ENCODE data around the gene KRT38. TPM values are rescaled to one million over a fixed set of nuclear protein-coding genes. Genes with fewer than 3 reads are reported as not detected.
"Not testable (repeated sequence)": the region's sequence is repeated elsewhere in the genome, so short reads cannot be mapped to it uniquely, and the experiment has no call there.

The KRT38 gene
- total RNA-seq, 2 donors from 2014 or later: not detected

DNA sequence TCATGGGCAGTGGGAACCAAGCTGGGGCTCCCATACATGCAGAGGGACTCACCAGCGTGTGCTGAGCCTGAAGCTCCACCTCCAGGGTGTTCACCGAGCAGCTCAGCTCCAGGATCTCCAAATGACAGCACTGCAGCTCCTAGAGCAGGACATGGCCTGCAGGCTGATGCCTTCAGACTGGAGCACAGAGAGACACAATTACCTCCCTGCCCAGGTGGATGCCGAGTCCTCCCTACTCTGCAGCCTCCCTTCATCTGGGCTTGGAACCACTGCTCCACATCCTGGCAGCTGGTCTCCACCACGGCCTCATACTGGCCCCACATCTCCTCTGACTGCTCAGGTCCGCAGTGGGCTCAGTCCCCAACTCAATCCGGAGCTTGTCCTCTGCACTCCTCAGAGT lies 8.2 kb upstream of the KRT38 start:
- Mint-ChIP-seq H3K4me1 (ENCODE audit: low read depth in 2 of 2) (no peaks in the 10 kb centered on the region), H3K9me3 (no peaks in the 10 kb centered on the region), H3K27me3 (peaks cover 32 to 39% of the 10 kb centered on the region in 2 donors), H3K27ac (no peak overlapping the region), H3K4me3 (no peak overlapping the region), H3K36me3 (no peaks in the 10 kb centered on the region)
- ATAC-seq: no peak
- no peak for DNase-seq (ENCODE audit: low spot score)

GRCh38 chr17:41448506-41448905 lies 7.7 kb upstream of the KRT38 start:
- no peaks in the 10 kb centered on the region for H3K4me1 Mint-ChIP-seq (ENCODE audit: low read depth in 2 of 2)
- H3K27me3 Mint-ChIP-seq: peaks cover 31 to 38% of the 10 kb centered on the region in 2 donors
- no peak overlapping the region for H3K4me3 Mint-ChIP-seq
- DNase-seq (ENCODE audit: low spot score) (no peak), ATAC-seq (no peak)
- H3K9me3 Mint-ChIP-seq: no peaks in the 10 kb centered on the region
- no peaks in the 10 kb centered on the region for H3K36me3 Mint-ChIP-seq
- no peak overlapping the region for H3K27ac Mint-ChIP-seq

- Mint-ChIP-seq H3K9me3 (no peaks in the 10 kb centered on the region), H3K36me3 (no peaks in the 10 kb centered on the region), H3K4me3 (no peak overlapping the region), H3K27ac (no peak overlapping the region), H3K27me3 (peaks cover 35 to 43% of the 10 kb centered on the region in 2 donors), H3K4me1 (ENCODE audit: low read depth in 2 of 2) (no peaks in the 10 kb centered on the region)
- ATAC-seq: no peak
- no peak for DNase-seq (ENCODE audit: low spot score)
These were observed 6.0 kb upstream of the KRT38 start for GRCh38 chr17:41446806-41447205.

DNA sequence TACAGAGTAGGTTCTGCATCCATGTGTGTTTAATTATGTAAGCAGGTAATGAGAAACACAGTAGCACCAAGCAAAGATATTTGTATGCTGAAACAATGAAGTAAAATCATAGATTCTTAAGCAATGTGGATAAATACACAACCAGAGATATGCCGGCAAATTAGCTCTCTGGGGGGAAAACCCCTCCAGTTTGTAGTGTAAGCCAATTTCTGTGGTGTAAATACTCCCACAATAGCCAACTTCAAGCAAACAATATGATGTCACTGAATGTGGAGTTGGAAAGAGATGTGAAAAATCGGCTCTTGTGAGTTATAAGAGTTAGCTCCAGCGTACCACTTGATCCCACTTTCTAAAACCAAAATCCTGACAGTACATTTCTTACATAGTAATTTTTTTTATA lies 3.9 kb upstream of the KRT38 start:
- Mint-ChIP-seq H3K27me3 (peaks cover 22 to 33% of the 10 kb centered on the region in 2 donors), H3K36me3 (no peaks in the 10 kb centered on the region), H3K4me3 (no peak overlapping the region), H3K4me1 (ENCODE audit: low read depth in 2 of 2) (no peaks in the 10 kb centered on the region), H3K9me3 (no peaks in the 10 kb centered on the region), H3K27ac (no peak overlapping the region)
- no peak for ATAC-seq
- no peak for DNase-seq (ENCODE audit: low spot score)

DNA sequence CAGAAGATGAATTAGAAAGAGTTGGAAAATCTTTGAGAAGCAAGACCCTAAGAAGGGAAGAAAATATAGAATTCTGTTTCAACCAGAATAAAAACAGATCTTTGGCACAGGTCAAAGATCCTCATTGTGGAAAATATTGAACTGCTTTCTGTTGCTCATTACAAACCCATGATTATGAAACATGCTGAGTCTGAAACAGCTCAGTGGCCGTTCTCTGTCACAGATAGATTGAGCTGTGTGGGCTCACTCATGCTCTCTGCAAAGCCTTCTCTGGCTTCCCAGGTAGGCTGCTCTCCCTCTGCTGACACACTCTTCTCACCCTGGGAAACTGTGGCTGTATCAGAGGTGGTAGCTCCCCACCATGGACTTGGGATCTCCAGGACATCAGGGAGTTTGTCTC lies 3.4 kb upstream of the KRT38 start:
- H3K4me1 Mint-ChIP-seq (ENCODE audit: low read depth in 2 of 2): no peaks in the 10 kb centered on the region
- H3K36me3 Mint-ChIP-seq: no peaks in the 10 kb centered on the region
- peaks cover 22 to 31% of the 10 kb centered on the region in 2 donors for H3K27me3 Mint-ChIP-seq
- no peaks in the 10 kb centered on the region for H3K9me3 Mint-ChIP-seq
- no peak overlapping the region for H3K4me3 Mint-ChIP-seq
- no peak overlapping the region for H3K27ac Mint-ChIP-seq
- no peak for ATAC-seq
- DNase-seq (ENCODE audit: low spot score): no peak

DNA sequence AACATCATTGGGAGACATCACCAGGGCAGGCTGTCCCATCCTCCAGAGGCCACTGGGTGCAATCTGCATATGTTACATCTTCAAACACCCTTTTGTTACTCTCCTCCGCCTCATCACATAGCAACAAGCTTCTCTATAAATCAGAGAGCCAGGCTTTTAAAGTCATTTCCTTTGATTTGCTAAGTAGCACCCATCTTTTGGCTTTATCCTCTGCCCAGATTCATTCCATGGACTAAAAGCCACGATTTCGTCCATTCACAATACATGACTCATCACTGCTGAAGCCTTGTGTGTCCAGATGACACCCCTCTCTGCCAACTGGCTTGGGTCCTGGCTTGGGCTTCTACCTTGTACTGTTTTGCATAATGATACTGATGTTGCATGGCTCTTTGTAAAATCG lies 2.0 kb upstream of the KRT38 start:
- Mint-ChIP-seq H3K9me3 (no peaks in the 10 kb centered on the region), H3K4me3 (no peak overlapping the region), H3K36me3 (no peaks in the 10 kb centered on the region), H3K27ac (no peak overlapping the region), H3K4me1 (ENCODE audit: low read depth in 2 of 2) (no peaks in the 10 kb centered on the region), H3K27me3 (peaks cover 22 to 28% of the 10 kb centered on the region in 2 donors)
- DNase-seq (ENCODE audit: low spot score) (no peak), ATAC-seq (no peak)

GRCh38 chr17:41439375-41439774 lies 1.4 kb downstream of the KRT38 start:
- Mint-ChIP-seq H3K9me3 (no peaks in the 10 kb centered on the region), H3K36me3 (no peaks in the 10 kb centered on the region), H3K4me3 (no peak overlapping the region), H3K27me3 (peaks cover 14 to 30% of the 10 kb centered on the region in 2 donors), H3K4me1 (ENCODE audit: low read depth in 2 of 2) (no peaks in the 10 kb centered on the region), H3K27ac (no peak overlapping the region)
- no peak for DNase-seq (ENCODE audit: low spot score)
- ATAC-seq: no peak

GRCh38 chr17:41437769-41438168 lies 3.0 kb downstream of the KRT38 start:
- no peak overlapping the region for H3K4me3 Mint-ChIP-seq
- H3K27ac Mint-ChIP-seq: no peak overlapping the region
- H3K4me1 Mint-ChIP-seq (ENCODE audit: low read depth in 2 of 2): no peaks in the 10 kb centered on the region
- H3K9me3 Mint-ChIP-seq: no peaks in the 10 kb centered on the region
- H3K27me3 Mint-ChIP-seq: peaks cover 0 to 23% of the 10 kb centered on the region in 2 donors
- DNase-seq (ENCODE audit: low spot score) (no peak), ATAC-seq (no peak)
- H3K36me3 Mint-ChIP-seq: no peaks in the 10 kb centered on the region

DNA sequence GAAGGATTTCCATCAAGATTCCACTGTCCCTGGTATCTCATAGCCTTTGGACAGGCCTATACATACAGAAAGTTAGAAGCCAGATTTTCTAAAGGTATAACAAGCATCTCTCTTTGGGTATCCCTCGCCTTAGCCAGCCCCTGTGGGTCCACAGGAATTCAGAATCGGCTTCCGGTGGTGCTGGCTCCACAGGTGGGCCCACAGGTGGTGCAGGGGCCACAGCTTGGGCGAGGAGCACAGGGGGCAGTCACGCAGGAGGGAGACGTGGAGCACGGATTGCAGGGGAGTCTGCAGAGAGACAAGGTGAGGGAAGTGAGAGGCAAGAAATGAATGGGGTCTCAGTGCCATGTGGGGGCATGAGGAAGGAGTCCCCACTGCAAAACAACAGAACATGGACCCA lies 3.5 kb downstream of the KRT38 start:
- peaks cover 0 to 22% of the 10 kb centered on the region in 2 donors for H3K27me3 Mint-ChIP-seq
- no peaks in the 10 kb centered on the region for H3K36me3 Mint-ChIP-seq
- no peaks in the 10 kb centered on the region for H3K4me1 Mint-ChIP-seq (ENCODE audit: low read depth in 2 of 2)
- ATAC-seq (peak in 1 of 2 donors; percentile 28), DNase-seq (ENCODE audit: low spot score) (no peak)
- H3K9me3 Mint-ChIP-seq: no peaks in the 10 kb centered on the region
- no peak overlapping the region for H3K4me3 Mint-ChIP-seq
- no peak overlapping the region for H3K27ac Mint-ChIP-seq

DNA sequence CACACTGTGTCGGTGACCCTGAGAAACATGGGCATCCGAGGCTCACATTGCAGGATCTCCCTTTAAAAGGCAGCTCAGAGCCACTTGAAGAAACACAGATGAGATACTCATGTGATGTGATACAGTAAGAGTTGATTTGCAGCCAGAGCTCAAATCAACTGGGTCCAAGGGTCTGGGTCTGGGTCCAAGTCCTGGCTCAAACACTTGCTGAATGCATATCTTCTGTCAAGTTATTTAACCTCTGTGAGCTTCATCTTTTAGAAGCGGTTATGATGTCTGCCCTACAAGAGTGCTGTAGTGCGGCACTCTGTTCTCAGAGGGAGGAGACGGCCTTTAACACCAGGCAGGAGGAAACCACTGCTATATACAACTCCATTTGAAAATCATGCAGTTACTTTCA lies 6.4 kb downstream of the KRT38 start:
- Mint-ChIP-seq H3K36me3 (no peaks in the 10 kb centered on the region), H3K27me3 (peaks cover 13 to 24% of the 10 kb centered on the region in 2 donors), H3K4me1 (ENCODE audit: low read depth in 2 of 2) (no peaks in the 10 kb centered on the region), H3K9me3 (no peaks in the 10 kb centered on the region), H3K4me3 (no peak overlapping the region), H3K27ac (no peak overlapping the region)
- DNase-seq (ENCODE audit: low spot score) (no peak), ATAC-seq (no peak)

DNA sequence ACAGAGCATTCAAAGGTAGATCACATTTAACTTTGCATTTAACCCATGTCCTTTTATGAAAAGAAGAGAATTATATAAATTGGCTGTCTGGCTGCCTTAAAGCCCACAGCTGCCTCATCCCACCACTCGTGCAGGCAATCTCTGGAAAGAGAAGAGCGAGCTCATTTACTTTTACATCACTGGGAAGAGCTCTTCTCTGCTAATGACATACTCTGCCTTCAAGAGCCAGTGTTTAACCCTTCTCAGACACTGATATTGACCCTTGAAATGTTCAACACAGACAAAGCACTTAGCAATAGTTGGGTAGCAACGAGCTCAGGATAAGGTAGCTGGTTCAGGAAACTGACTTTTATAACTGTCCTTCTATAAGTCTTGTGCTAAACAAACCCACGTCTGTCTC lies 6.8 kb downstream of the KRT38 start:
- ATAC-seq: no peak
- H3K4me1 Mint-ChIP-seq (ENCODE audit: low read depth in 2 of 2): no peaks in the 10 kb centered on the region

DNA sequence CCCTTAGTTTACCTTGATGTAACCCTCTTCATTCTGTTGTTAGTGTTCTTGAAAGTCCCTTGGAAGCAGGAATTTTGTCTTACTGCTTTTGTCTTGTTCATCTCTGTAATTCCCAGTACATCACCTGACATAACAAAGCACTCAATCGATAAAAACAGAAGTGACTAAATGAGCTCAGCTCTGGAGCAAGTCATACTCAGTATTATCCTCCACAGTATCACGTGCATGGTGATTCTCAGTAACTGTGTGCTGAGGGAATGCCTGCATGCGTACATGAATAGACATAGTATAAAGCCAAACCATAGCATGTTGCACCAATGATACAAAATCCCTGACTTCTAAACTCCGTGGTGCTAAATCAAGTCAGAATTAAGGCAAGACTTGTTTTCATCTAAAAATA lies 7.2 kb downstream of the KRT38 start:
- no peak overlapping the region for H3K4me3 Mint-ChIP-seq
- H3K4me1 Mint-ChIP-seq (ENCODE audit: low read depth in 2 of 2): no peaks in the 10 kb centered on the region
- DNase-seq (ENCODE audit: low spot score): no peak
- H3K9me3 Mint-ChIP-seq: no peaks in the 10 kb centered on the region
- no peaks in the 10 kb centered on the region for H3K36me3 Mint-ChIP-seq
- peaks cover 18 to 24% of the 10 kb centered on the region in 2 donors for H3K27me3 Mint-ChIP-seq
- no peak overlapping the region for H3K27ac Mint-ChIP-seq
- no peak for ATAC-seq

More for the DNA sequence above, 6.8 kb downstream of the KRT38 start:
- DNase-seq (ENCODE audit: low spot score): no peak
- Mint-ChIP-seq H3K27me3 (peaks cover 14 to 24% of the 10 kb centered on the region in 2 donors), H3K36me3 (no peaks in the 10 kb centered on the region), H3K4me3 (no peak overlapping the region), H3K9me3 (no peaks in the 10 kb centered on the region), H3K27ac (no peak overlapping the region)

GRCh38 chr17:41430376-41430775 lies 10.4 kb downstream of the KRT38 start:
- not testable (repeated sequence) for H3K36me3 Mint-ChIP-seq; H3K9me3 Mint-ChIP-seq; ATAC-seq; DNase-seq (ENCODE audit: low spot score); H3K4me1 Mint-ChIP-seq (ENCODE audit: low read depth in 2 of 2); H3K27ac Mint-ChIP-seq; H3K4me3 Mint-ChIP-seq
- peaks cover 21 to 23% of the 10 kb centered on the region in 2 donors for H3K27me3 Mint-ChIP-seq

- Mint-ChIP-seq H3K9me3 (no peaks in the 10 kb centered on the region), H3K4me1 (ENCODE audit: low read depth in 2 of 2) (no peaks in the 10 kb centered on the region), H3K36me3 (no peaks in the 10 kb centered on the region), H3K4me3 (no peak overlapping the region), H3K27ac (no peak overlapping the region), H3K27me3 (peaks cover 21 to 25% of the 10 kb centered on the region in 2 donors)
- DNase-seq (ENCODE audit: low spot score) (no peak), ATAC-seq (no peak)
These were observed 11.1 kb downstream of the KRT38 start for GRCh38 chr17:41429667-41430066.

DNA sequence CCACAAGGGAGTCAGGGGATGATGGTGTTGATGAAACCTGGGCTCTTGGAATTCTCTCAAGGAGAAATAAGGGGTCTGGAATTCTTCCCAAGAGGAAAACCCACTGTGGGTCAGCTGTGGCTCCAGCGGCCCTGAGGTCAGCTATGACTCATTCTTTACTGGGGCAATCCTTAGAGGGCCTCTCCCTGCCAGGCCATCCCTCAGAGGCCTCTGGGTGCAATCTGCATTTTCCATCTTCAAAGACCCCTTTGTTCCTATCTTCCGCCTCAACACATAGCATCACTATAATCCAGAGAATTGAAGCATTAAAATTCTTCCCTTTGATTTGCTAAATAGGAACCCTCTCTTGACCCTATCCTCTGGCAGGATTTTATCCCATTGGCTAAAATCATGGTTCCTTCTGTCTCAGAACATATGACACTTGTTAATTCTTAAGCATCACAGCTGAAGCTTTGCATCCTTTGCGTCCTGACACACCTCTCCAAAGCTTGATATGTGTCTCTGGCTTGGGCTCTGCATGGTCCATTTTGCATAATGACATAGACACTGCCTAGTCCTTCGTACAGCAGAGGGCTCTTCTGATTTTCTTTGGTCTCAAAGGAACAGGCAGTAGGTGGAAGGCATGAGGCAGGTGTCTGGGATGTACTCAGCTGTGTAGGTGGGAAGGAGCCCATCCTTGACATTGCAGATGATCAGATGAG lies 12.0 kb downstream of the KRT38 start:
- ATAC-seq (no peak), DNase-seq (ENCODE audit: low spot score) (no peak)
- no peak overlapping the region for H3K4me3 Mint-ChIP-seq
- H3K27ac Mint-ChIP-seq: no peak overlapping the region
- H3K4me1 Mint-ChIP-seq (ENCODE audit: low read depth in 2 of 2): no peaks in the 10 kb centered on the region
- H3K27me3 Mint-ChIP-seq: peaks cover 16 to 25% of the 10 kb centered on the region in 2 donors
- no peaks in the 10 kb centered on the region for H3K36me3 Mint-ChIP-seq
- no peaks in the 10 kb centered on the region for H3K9me3 Mint-ChIP-seq
